T-helper 1 cell treated with Interleukin-12 subunit alpha and Interleukin-12 subunit beta and Interleukin-4 antibody, amounts not matched to agents 30 ng/mL and 1 ng/mL, for 36 hours (primary cell): ENCODE data around the gene UBA1. TPM values are rescaled to one million over a fixed set of nuclear protein-coding genes. Genes with fewer than 3 reads are reported as not detected.

ENCODE experiments used
- intact Hi-C: fragments of 100-400 bp; cut with micrococcal nuclease; formaldehyde crosslinking; loops from one replicate; pipeline ENCODE4 v1.15.1; 2024
- total RNA-seq: library from RNA; stranded (reverse); gene quantifications from 2 replicates; pipeline ENCODE4 v1.2.3, GENCODE V29; 2022

Gene UBA1
- total RNA-seq, 1 donor from 2014 or later, result 183 TPM

GRCh38 chrX:47209508-47210238, 16.0 kb downstream of the UBA1 start:
- intact Hi-C loops, result no loop called here

GRCh38 chrX:47210661-47211425, 17.2 kb downstream of the UBA1 start:
- intact Hi-C loops, result no loop called here

- intact Hi-C loops, result no loop called here
Observed at GRCh38 chrX:47212381-47213293, 19.0 kb downstream of the UBA1 start.

DNA sequence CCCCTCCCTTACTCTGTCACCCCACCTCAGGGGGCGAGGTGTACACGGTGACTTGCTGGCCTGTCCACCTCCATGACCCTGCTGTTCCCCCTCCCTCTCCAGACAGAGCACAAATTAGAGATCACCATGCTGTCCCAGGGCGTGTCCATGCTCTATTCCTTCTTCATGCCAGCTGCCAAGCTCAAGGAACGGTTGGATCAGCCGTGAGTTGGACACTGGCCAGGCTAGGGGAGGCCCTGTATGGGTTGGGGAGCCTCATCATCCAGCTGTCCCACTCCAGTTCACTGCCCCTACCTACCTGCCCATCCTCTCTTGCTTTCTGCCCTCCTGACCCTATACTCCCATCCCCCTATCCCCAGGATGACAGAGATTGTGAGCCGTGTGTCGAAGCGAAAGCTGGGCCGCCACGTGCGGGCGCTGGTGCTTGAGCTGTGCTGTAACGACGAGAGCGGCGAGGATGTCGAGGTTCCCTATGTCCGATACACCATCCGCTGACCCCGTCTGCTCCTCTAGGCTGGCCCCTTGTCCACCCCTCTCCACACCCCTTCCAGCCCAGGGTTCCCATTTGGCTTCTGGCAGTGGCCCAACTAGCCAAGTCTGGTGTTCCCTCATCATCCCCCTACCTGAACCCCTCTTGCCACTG, 20.9 kb downstream of the UBA1 start:
- intact Hi-C loops, result loop anchor here (5.0 kb wide), 1 partner anchor 1743 kb away; the partner anchor contains the start of gene OTUD5

DNA sequence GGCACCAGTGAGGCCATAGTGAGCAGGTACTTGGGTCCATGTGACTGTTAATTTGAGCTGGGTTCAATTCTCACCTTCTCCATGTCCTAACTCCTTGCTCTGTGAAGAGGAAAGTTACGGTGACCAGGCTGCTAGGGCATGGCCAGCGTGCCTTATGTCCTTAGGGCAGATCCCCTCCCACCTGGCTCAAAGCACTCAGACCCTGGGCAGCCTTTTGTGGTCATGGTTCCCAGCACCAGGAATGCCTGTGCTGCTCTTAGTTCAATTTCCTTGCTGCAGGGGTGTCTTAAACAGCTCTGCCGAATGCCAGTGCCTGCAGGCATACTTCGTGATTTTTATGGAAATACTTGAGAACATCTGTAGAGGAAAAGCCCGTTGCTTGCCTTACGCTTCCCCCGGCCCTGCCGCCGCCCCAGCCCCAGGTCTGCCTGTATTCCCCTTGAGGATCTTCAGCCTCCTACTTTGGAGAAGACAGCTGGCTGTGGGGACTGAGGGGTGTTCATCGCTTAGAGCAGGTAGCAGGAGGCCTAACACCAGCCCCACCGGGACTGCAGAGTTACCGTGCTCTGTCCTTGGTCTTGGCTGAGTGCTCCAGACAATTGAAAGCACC, 21.8 kb downstream of the UBA1 start:
- intact Hi-C loops, result loop anchor here (5.0 kb wide), 1 partner anchor 1742 kb away; the partner anchor contains the start of gene OTUD5

DNA sequence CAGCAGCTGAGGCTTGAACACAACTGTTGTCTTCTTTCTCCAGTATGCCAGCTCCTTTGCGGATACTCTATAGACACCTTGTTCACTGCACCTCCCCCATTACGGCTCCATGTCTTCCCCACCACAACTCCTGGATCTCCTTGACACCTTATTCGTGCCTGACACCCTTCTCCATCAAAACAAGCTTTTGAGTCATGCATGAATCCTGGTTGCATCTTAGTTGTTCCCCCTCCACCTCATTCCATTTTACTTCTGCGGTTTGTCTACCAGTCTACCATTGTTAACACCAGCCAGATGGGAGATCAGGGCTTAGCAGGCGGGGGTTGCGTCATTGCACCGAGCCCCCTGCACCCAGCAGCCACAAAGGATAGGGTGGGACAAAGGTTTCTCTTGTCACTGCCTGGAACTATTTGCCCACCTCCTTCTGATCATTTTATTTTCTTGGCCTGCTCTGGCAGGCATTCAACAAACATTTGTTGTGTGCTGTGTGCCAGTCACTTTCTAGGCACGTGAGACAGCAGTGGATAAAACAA, 22.8 kb downstream of the UBA1 start:
- intact Hi-C loops, result loop anchor here (5.0 kb wide), 1 partner anchor 1741 kb away; the partner anchor contains the start of gene OTUD5

GRCh38 chrX:47217121-47217851, 23.7 kb downstream of the UBA1 start:
- intact Hi-C loops, result loop anchor here (1.0 to 5.0 kb wide), 8 partner anchors 24 to 1740 kb away; partner anchors contain the start of genes ARAF, ELK1, OTUD5 and UBA1

DNA sequence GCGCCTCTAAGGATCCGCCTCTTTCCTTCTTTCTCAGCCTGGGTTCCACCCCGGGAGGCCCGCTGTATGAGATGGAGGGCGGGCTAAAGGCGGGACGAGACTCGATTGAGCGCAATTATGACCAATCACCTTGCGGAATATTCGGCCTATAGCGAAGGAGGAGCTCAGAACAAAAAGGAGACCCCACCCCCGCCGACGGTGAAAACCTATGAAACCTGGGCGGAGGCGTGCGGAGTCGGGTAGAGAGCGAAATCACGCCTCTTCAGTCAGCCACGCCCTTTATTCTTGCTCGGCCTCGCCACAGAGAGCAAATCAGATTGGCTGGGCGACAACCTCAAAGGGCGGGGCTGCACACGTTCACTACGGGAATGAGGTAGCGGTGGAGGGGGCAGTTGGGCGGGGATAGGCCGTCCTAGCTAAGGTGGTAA, 24.2 kb downstream of the UBA1 start:
- intact Hi-C loops, result loop anchor here (1.0 to 5.0 kb wide), 15 partner anchors 15 to 1739 kb away; partner anchors contain the start of genes ARAF, ELK1, OTUD5 and RBM10

GRCh38 chrX:47218280-47218919, 24.8 kb downstream of the UBA1 start, which contains the start of gene CDK16:
CDK16 (plus strand) TSS chrX:47218681; CDS start chrX:47223558, 4,877 bp downstream.
- intact Hi-C loops, result loop anchor here (1.0 to 5.0 kb wide), 8 partner anchors 15 to 1739 kb away; partner anchors contain the start of genes OTUD5, RBM10, TBC1D25 and USP11

DNA sequence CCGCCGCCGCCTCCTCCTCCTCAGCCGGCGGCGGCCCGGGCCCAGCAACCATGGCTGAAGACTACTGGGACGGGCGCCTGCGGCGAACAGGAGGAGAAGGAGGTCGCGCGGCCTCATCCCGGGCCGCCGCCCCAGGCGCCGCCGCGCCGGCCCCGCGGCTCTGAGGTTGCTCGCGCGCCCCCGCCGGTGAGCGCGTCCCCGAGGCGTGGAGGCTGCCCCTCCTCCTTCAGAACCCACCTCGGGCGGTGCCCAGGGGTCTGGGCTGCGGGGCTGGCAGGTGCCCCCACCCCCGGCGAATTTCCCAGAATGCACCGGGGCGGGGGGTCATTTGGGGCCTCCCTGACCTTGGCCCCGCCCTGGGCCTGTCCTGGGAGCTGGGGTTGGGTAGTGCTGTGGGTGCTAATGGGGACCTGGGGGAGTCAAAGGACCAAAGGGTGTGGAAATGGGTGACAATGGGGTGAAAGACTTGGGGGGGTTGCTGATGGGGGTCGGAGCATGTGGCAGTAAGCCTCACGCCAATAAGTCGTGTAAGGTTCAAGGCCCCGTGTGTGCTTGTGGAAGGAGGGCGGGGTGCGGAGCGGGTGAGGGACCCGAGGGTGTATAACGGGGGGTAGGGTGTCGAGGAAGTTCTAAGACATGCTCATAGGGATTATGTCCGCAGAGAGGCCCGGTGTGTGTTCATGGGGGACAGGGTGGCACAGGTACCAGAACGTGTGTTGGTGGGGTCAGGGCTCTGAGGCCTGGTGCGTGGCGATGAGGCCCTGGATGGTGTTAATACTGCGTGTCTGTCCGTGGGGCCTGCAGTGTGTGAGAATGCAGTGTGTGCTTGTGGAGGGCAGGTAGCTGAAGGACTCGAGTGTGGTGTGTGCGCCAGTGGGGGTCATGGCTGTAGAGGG, 25.5 kb downstream of the UBA1 start:
- intact Hi-C loops, result loop anchor here (1.0 to 5.0 kb wide), 8 partner anchors 14 to 1738 kb away; partner anchors contain the start of genes OTUD5, RBM10, TBC1D25 and USP11

DNA sequence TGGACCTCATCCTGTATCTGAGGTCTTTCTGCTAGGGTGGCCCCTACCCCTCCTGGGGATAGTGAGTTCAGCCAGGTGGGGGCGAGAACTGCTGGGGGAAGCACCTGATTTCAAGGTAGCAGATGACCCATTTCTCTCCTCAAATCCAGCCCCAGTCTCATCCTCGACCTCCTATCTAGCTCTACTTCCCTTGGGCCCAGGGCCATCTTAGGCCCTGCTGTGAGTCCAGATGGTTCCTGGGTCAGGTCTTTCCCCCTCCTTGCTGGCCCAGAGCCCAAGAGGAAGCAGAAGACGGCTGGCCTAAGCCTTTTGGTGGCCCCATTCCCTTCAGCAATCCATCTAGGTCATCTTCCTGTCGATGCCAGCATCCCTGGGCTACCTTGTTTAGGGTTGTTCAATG, 28.1 kb downstream of the UBA1 start:
- intact Hi-C loops, result no loop called here

DNA sequence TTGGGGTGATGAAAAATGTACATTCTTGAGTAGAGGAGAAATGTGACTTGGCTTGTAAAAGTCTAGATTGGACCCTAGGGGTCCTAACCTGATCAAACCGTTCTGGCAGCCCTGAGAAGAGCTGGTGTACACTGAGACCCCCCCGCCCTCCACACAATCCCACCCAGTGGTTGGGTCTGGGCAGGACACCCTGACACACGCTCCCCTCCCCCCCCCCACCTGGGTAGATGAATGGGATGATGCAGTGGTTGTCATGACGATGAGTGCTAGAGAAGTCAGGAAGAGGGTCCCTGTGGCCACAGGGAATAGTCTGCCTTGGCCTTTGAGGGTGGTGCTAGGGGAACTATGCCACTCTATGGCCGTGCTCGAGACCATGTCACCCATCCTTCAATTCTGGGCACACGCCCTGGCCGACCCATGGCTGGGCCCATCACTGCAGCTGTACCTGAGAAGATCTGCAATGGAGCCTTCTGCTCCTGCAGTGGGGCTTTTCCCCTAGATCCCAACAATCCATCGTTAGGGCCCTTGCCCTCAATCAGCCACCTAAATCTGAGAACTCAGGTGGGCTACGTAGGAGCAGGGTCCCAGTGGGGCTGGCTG, 29.2 kb downstream of the UBA1 start:
- intact Hi-C loops, result no loop called here

GRCh38 chrX:47223476-47224250, 30.0 kb downstream of the UBA1 start:
- intact Hi-C loops, result no loop called here

DNA sequence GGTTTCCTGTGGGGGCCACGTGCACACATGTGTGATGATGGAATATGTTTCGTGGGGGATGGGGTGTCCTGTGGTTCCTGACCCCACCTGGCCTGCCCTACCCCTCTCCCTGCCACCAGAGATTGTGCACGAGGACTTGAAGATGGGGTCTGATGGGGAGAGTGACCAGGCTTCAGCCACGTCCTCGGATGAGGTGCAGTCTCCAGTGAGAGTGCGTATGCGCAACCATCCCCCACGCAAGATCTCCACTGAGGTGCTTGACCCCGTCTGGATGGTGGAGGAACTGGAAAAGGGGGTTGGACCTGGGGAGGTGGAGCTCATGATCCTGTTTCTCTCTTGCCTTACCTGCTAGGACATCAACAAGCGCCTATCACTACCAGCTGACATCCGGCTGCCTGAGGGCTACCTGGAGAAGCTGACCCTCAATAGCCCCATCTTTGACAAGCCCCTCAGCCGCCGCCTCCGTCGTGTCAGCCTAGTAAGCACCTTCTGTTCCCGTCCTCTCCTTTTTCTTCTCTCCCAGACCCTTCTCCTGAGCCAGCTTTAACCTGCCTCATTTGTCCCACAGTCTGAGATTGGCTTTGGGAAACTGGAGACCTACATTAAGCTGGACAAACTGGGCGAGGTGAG, 30.8 kb downstream of the UBA1 start:
- intact Hi-C loops, result no loop called here

GRCh38 chrX:47224896-47225290, 31.3 kb downstream of the UBA1 start:
- intact Hi-C loops, result no loop called here

GRCh38 chrX:47226071-47226470, 32.4 kb downstream of the UBA1 start:
- intact Hi-C loops, result no loop called here
